T47D (cell line): ENCODE measurements around the gene MS4A1.
A peak's percentile ranks its signal among the peaks of the same experiment; 100 is the strongest.
"Not testable (repeated sequence)": the region's sequence is repeated elsewhere in the genome, so short reads cannot be mapped to it uniquely, and the experiment has no call there.

Experiments used
- DNase-seq, 2 experiments: peaks; one replicate each; pipeline versions ENCODE4 v3.0.0 to v3.0.0-alpha.2; 2011 to 2012; ENCODE audit warnings: low read depth in 1 of 2, low spot score in 1 of 2
- JUND ChIP-seq: IDR thresholded peaks from 2 replicates; pipeline ENCODE4 v1.6.1; 2012; ENCODE audit warnings: low read depth
- in situ Hi-C: cut with HindIII; loops from 2 replicates; pipeline ENCODE4 v1.10.0; 2016; ENCODE audit warnings: low sequenced_read_pairs, low pct_unique_long_range_greater_than_20kb

Gene MS4A1

DNA sequence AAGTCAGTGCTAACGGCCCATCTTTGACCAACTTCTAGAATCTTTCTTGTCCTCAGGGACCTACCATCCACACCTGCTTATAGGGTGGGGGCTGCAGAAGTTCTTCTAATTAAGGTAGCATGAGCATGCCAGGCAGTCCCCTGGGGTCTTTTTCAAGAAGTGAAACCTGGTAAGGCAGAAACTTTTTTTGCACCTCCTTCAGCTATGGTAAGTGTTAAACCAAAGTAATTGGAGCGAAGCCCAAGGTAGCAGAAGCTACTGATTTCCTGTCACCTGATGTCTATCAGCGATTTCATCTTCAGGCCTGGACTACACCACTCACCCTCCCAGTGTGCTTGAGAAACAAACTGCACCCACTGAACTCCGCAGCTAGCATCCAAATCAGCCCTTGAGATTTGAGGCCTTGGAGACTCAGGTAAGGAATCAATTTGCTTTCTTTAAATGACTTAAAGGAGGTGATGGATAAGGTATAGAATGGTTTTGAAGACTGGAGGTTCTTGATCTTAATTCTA is at the start of gene MS4A1:
MS4A1 (plus strand) TSS at position 317 of the 512 bp plus-strand sequence. CDS start 6,528 bp downstream, outside the sequence.
- no peak for TF ChIP-seq JUND
- DNase-seq, result no peak
- in situ Hi-C loops, result no loop called here

DNA sequence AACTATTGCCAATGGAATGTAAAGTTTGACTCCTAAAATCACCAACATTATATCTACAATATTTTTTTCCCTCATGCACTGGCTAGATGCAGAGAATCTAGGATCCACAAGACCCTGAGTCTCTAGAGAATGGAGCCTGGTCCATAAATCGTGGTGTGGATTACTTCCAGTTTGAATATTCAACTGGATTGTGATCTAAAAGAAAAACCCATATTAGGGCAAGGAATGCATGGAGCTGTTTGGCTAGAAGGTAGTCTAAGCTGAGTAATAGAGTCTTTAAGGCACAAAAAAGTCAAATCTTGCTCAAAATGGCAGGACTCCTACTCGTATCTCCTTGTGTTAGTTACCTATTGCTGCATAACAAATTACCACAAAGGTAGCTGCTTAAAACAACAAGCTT is 35.6 kb upstream of the MS4A1 start:
- no peak for DNase-seq
- in situ Hi-C loops, result no loop called here
- TF ChIP-seq JUND, result no peak

DNA sequence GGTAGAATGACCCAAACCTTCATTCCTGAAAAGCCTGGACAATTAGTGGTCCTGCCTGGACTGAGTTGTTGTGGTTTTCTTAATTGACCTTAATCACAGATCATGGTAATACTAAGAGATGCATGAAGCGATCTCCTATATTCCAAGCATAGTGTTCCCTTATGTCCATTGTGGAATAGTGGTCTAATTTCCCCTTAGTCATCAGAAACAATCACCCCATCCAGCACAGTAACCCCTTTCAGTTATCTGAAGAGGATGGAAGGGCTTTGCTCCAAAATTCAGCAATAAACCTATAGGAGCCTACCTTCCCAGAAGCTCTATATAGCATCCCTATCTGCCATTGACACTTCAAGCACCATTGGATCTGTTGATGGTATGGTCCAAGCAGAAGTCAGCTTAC is 33.0 kb upstream of the MS4A1 start:
- in situ Hi-C loops, result no loop called here
- DNase-seq, result no peak
- TF ChIP-seq JUND, result no peak

DNA sequence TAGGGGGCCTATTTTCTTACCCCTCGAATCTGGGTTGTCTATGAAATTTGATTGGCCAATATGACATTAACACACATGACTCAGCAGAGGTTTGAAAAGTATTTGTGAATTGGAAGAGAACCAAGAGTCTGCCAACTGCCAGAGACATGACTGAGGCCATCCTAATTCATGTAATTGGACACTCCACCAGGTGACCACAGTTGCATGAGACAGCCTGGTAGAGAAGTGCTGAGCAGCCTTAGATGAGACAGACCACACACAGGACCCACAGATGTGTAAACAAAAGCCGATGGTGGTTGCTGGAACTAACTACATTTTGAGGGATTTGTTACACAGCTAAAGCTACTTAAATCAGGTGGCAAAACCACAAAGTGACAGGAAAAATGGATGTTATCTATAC is 27.1 kb upstream of the MS4A1 start:
- in situ Hi-C loops, result no loop called here
- TF ChIP-seq JUND, result no peak
- DNase-seq, result peak in 1 of 2 experiments; percentile 72

DNA sequence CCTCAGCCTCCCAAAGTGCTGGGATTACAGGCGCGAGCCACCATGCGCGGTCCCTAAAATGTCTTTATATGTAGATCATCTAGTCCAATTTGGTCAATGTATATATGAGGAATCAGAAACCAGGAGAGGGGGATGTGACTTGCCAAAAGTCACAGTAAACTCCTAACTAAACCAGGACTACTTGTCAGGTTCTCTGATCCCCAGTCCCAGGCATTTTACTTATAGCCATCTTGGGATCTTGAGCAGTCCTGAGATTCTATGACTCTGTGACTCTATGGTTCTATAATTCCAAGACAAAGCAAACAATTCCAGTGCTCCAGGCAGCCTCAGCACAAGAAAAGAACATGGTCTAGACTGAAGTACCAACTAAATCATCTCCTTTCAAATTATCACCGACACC is 26.4 kb upstream of the MS4A1 start, which contains the start of gene MS4A5:
MS4A5 (plus strand) TSS at position 301 of the 400 bp plus-strand sequence. CDS start 103 bp downstream, outside the sequence.
- in situ Hi-C loops, result no loop called here
- DNase-seq, result no peak
- TF ChIP-seq JUND, result no peak

DNA sequence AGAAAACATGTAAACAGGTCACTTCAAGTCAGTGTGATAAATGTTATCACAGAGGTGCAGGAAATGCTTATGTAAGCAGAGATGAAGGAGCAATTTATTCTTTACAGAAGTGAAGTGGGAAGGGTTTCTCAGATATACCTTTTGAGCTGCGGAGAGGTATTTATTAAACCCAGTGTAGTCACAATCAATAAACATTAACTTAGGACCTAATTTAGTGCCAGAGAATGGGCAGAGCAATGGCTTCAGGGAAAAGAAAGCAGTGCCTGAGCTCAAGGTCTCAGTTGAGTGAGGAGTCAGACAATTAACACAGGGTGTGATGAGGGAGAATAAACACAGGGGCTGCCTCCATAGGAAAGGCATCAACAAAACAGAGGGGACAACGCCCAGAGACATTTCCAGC is 24.4 kb upstream of the MS4A1 start:
- no peak for DNase-seq
- in situ Hi-C loops, result no loop called here
- TF ChIP-seq JUND, result no peak

DNA sequence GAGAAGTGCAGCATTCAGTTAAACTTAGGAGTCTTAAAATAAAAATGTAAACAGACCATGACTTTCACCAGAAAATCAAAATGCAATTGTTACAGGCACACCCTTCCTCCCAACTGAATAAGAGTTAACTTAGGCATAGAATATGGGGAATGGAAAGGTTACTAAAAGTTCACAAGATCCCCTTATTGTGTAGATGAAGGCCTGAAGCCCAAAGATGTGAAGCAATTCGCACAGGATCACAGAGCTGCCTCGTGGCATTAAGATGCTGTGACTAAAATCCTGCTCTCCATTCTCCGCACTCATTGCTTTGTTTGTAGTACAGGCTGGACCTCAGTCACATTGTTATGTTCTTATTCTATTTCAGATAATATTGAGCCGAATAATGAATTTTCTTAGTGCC is 22.2 kb upstream of the MS4A1 start:
- in situ Hi-C loops, result no loop called here
- no peak for TF ChIP-seq JUND

DNA sequence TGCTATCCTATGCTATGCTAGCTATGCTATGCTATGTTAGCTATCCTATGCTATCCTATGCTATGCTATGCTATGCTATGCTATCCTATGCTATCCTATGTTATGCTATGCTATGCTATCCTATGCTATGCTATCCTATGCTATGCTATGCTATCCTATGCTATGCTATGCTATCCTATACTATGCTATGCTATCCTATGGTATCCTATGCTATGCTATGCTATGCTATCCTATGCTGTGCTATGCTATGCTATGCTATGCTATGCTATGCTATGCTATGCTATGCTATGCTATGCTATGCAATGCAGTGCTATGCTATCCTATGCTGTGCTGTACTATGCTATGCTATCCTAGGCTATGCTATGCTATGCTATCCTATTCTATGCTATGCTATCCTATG is 8.6 kb upstream of the MS4A1 start:
- no peak for DNase-seq
- in situ Hi-C loops, result no loop called here
- no peak for TF ChIP-seq JUND

More for the DNA sequence above, 22.2 kb upstream of the MS4A1 start:
- DNase-seq, result no peak

DNA sequence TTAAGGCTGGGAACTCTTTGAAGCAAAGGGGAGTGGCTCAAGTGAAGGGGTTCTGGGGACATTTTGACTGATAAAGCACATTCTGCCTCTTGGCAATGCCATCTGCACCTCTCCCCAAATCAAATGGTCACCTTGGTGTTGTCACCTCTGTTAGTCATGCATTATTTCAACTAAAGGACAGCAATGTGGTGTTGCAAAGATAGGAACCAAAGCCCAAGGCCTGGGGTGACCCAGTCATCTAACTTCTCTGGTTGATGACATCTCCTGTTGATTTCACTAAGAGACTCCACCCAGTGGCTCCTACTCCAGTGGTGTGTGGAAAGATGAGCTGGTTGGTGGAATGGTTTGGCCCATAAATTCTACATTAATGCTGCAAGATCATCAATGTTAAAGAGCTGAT is 7.8 kb upstream of the MS4A1 start:
- TF ChIP-seq JUND, result no peak
- in situ Hi-C loops, result no loop called here
- no peak for DNase-seq

DNA sequence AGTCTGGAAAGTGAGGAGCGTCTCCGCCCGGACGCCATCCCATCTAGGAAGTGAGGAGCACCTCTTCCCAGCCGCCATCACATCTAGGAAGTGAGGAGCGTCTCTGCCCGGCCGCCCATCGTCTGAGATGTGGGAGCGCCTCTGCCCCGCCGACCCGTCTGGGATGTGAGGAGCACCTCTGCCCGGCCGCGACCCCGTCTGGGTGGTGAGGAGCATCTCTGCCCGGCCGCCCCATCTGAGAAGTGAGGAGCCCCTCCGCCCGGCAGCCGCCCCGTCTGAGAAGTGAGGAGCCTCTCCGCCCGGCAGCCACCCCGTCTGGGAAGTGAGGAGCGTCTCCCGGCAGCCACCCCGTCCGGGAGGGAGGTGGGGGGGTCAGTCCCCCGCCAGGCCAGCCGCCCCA is 4.5 kb upstream of the MS4A1 start:
- DNase-seq, in situ Hi-C loops: not testable (repeated sequence)

DNA sequence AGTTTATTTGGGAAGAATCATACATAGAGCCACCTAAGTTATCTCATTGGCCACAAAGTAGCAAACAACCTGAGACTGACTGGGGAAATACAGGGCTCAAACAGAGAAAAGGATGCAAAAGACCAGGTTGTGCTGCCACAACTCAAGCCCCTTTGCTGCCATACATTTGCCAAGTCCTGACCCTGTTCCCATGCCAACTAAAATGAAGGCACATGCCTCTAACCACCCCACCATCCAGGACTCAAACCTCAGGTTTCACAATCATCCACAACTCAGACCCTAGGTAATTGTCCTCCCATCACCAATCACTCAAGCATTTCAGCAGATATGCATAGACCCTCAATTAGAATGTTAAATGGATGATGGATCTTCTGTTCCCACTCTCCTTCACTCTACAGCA is 1.4 kb upstream of the MS4A1 start:
- TF ChIP-seq JUND, result no peak
- in situ Hi-C loops, result no loop called here
- no peak for DNase-seq

DNA sequence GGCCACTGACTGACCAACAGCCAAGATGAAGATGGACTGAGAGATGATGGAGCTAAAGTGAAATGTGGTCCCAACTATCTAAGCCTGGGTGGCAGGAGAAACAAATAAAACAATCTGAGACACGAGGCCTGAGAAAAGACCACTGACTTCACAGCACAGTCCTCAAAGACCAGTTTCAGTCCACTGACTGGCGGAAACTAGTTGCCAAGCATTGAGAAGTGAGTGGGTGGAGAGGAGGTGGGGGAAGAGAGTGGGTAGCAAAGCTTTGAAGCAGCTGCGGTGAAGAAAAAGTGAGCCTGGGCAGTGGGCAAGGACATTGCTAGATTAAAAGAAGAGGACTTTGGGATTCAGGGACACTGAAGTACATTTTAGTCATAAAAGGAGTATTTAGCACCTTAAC is 1.9 kb downstream of the MS4A1 start:
- in situ Hi-C loops, result no loop called here
- TF ChIP-seq JUND, result no peak
- DNase-seq, result no peak

DNA sequence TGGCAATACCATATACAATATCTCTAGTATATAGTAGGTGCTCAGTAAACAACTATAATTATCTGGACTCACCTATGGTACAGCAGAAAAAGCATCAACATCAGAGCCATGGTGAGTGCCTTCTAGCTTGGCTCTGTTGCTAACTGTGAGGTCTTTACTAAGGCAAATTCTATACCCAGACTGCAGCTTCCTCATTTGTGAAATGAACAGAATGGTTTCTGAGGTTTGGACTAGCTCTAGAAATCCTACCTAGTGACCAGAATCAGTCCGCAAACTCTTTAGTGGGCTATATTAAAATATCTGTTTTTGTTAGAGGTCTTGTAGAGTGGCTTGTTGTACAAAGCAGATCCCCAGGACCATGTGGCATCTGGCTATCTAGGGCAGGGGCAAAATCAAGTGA is 3.7 kb downstream of the MS4A1 start:
- TF ChIP-seq JUND, result no peak
- in situ Hi-C loops, result no loop called here
- no peak for DNase-seq

DNA sequence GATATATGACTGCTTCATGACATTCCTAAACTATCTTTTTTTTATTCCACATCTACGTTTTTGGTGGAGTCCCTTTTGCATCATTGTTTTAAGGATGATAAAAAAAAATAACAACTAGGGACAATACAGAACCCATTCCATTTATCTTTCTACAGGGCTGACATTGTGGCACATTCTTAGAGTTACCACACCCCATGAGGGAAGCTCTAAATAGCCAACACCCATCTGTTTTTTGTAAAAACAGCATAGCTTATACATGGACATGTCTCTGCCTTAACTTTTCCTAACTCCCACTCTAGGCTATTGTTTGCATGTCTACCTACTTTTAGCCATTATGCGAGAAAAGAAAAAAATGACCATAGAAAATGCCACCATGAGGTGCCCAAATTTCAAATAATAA is 13.2 kb downstream of the MS4A1 start:
- in situ Hi-C loops, result no loop called here
- no peak for TF ChIP-seq JUND
- no peak for DNase-seq
